ENCODE results near the gene OLFM3.

OLFM3 gene

DNA sequence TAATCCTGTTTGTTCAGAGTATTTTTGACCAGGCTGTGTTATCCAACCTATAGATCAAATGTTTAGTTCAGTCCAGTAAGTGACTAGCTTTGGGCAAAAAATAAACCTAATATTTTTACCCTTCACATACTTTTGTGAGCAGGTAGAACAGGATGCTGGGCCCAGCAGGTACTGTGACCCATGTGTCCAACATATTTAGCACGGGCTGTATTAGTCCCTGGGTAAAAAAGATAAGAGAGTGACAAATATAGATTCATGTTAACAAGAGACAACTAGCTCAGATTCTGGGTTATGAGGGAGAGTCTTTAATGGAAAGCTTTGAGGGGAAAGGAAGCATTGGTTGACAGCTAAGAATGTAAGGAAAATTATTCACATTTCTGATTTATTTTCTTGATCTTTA lies 43.1 kb downstream of the OLFM3 start:
- TF ChIP-seq CEBPB (IDR thresholded peaks at IDR 0.05) (no peak), YY1 (IDR thresholded peaks at IDR 0.05; ENCODE audit: low read depth) (no peak), CREB1 (IDR thresholded peaks at IDR 0.05; ENCODE audit: low read depth) (no peak), TAF1 (IDR thresholded peaks at IDR 0.05; ENCODE audit: low read depth) (no peak), NFIC (IDR thresholded peaks at IDR 0.05) (no peak), EP300 (IDR thresholded peaks at IDR 0.05; ENCODE audit: borderline replicate concordance) (no peak), EGR1 (IDR thresholded peaks at IDR 0.05) (no peak), TEAD4 (IDR thresholded peaks at IDR 0.05) (no peak)
- TF ChIP-seq, protein P1, sequence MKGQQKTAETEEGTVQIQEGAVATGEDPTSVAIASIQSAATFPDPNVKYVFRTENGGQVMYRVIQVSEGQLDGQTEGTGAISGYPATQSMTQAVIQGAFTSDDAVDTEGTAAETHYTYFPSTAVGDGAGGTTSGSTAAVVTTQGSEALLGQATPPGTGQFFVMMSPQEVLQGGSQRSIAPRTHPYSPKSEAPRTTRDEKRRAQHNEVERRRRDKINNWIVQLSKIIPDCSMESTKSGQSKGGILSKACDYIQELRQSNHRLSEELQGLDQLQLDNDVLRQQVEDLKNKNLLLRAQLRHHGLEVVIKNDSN (IDR thresholded peaks at IDR 0.05) = no peak
- TF ChIP-seq, protein P2, sequence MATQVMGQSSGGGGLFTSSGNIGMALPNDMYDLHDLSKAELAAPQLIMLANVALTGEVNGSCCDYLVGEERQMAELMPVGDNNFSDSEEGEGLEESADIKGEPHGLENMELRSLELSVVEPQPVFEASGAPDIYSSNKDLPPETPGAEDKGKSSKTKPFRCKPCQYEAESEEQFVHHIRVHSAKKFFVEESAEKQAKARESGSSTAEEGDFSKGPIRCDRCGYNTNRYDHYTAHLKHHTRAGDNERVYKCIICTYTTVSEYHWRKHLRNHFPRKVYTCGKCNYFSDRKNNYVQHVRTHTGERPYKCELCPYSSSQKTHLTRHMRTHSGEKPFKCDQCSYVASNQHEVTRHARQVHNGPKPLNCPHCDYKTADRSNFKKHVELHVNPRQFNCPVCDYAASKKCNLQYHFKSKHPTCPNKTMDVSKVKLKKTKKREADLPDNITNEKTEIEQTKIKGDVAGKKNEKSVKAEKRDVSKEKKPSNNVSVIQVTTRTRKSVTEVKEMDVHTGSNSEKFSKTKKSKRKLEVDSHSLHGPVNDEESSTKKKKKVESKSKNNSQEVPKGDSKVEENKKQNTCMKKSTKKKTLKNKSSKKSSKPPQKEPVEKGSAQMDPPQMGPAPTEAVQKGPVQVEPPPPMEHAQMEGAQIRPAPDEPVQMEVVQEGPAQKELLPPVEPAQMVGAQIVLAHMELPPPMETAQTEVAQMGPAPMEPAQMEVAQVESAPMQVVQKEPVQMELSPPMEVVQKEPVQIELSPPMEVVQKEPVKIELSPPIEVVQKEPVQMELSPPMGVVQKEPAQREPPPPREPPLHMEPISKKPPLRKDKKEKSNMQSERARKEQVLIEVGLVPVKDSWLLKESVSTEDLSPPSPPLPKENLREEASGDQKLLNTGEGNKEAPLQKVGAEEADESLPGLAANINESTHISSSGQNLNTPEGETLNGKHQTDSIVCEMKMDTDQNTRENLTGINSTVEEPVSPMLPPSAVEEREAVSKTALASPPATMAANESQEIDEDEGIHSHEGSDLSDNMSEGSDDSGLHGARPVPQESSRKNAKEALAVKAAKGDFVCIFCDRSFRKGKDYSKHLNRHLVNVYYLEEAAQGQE (IDR thresholded peaks at IDR 0.05; ENCODE audit: low read depth) = no peak

DNA sequence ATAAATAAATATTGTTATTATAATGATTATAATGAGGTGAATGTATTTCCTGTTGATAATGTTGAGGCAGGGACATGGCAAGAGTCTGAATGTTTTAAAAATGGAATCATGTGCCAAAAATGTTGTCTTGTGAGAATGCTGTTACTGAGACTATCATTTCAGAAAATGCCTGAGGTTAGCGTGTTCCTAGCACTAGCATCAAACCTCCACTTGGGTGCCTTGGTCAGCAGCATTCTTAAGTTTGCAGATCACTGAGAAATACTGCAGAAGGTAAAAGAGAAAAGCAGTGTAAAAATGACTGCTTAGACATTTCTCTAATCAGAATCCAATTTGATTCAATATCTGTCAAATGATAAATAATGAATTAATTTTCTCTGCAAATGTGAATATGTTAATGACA lies 50.8 kb downstream of the OLFM3 start:
- no peak for TF ChIP-seq FOXM1 (IDR thresholded peaks at IDR 0.05; ENCODE audit: borderline replicate concordance, low read depth)

GRCh38 chr1:101943237-101943636 lies 53.5 kb downstream of the OLFM3 start:
- TF ChIP-seq, protein P1 (IDR thresholded peaks at IDR 0.05) = no peak
- TF ChIP-seq FOXM1 (IDR thresholded peaks at IDR 0.05; ENCODE audit: borderline replicate concordance, low read depth) (no peak), TAF1 (IDR thresholded peaks at IDR 0.05; ENCODE audit: low read depth) (no peak), RAD21 (IDR thresholded peaks at IDR 0.05; ENCODE audit: low read depth) (no peak), MAX (IDR thresholded peaks at IDR 0.05) (no peak), TEAD4 (IDR thresholded peaks at IDR 0.05) (no peak)
- TF ChIP-seq, protein P2 (IDR thresholded peaks at IDR 0.05; ENCODE audit: low read depth) = no peak

- TF ChIP-seq TCF12 (IDR thresholded peaks at IDR 0.05; ENCODE audit: low read depth) (no peak), YY1 (IDR thresholded peaks at IDR 0.05; ENCODE audit: low read depth) (no peak), NFIC (IDR thresholded peaks at IDR 0.05) (no peak), MAX (IDR thresholded peaks at IDR 0.05) (no peak), CREB1 (IDR thresholded peaks at IDR 0.05; ENCODE audit: low read depth) (no peak), EP300 (IDR thresholded peaks at IDR 0.05; ENCODE audit: borderline replicate concordance) (no peak), TAF1 (IDR thresholded peaks at IDR 0.05; ENCODE audit: low read depth) (no peak), FOXM1 (IDR thresholded peaks at IDR 0.05; ENCODE audit: borderline replicate concordance, low read depth) (no peak), ZBTB7A (IDR thresholded peaks at IDR 0.05; ENCODE audit: low read depth) (no peak), CEBPB (IDR thresholded peaks at IDR 0.05) (no peak), TEAD4 (IDR thresholded peaks at IDR 0.05) (no peak), RAD21 (IDR thresholded peaks at IDR 0.05; ENCODE audit: low read depth) (no peak), EGR1 (IDR thresholded peaks at IDR 0.05) (no peak)
- TF ChIP-seq, protein P1 (IDR thresholded peaks at IDR 0.05) = no peak
- TF ChIP-seq, protein P2 (IDR thresholded peaks at IDR 0.05; ENCODE audit: low read depth) = no peak
Observed at GRCh38 chr1:101942516-101943193, 54.1 kb downstream of the OLFM3 start.

All from Ishikawa (cell line).